ENCODE measurements around the gene C1orf105.

The C1orf105 gene

GRCh38 chr1:172452536-172453152 lies 32.2 kb downstream of the C1orf105 start:
- no peaks in the 10 kb centered on the region for H3K27me3 ChIP-seq (replicated peaks; ENCODE audit: control insufficient read depth, insufficient read depth, low read length)
- H3K36me3 ChIP-seq (ENCODE audit: control insufficient read depth, insufficient read depth, low read length) = no peaks in the 10 kb centered on the region
- DNase-seq (ENCODE audit: extremely low read depth, insufficient read length) = no peak
- TF ChIP-seq CTCF (IDR thresholded peaks at IDR 0.05; ENCODE audit: insufficient read depth, low read length, poor library complexity, severe bottlenecking) = no peak
- no peak overlapping the region for H3K4me3 ChIP-seq (replicated peaks; ENCODE audit: low read depth, low read length)

- Histone ChIP-seq H3K36me3 (ENCODE audit: control insufficient read depth, insufficient read depth, low read length) (no peaks in the 10 kb centered on the region), H3K4me3 (replicated peaks; ENCODE audit: low read depth, low read length) (no peak overlapping the region), H3K27me3 (replicated peaks; ENCODE audit: control insufficient read depth, insufficient read depth, low read length) (no peaks in the 10 kb centered on the region)
- no peak for DNase-seq (ENCODE audit: extremely low read depth, insufficient read length)
- TF ChIP-seq CTCF (IDR thresholded peaks at IDR 0.05; ENCODE audit: insufficient read depth, low read length, poor library complexity, severe bottlenecking) = no peak
These were observed 32.7 kb downstream of the C1orf105 start for GRCh38 chr1:172453153-172453545.

- Histone ChIP-seq H3K27me3 (replicated peaks; ENCODE audit: control insufficient read depth, insufficient read depth, low read length) (no peaks in the 10 kb centered on the region), H3K36me3 (ENCODE audit: control insufficient read depth, insufficient read depth, low read length) (no peaks in the 10 kb centered on the region), H3K4me3 (replicated peaks; ENCODE audit: low read depth, low read length) (no peak overlapping the region)
- no peak for DNase-seq (ENCODE audit: extremely low read depth, insufficient read length)
- TF ChIP-seq CTCF (IDR thresholded peaks at IDR 0.05; ENCODE audit: insufficient read depth, low read length, poor library complexity, severe bottlenecking) = no peak
These were observed 33.1 kb downstream of the C1orf105 start for GRCh38 chr1:172453607-172454006.

- Histone ChIP-seq H3K4me3 (replicated peaks; ENCODE audit: low read depth, low read length) (no peak overlapping the region), H3K36me3 (ENCODE audit: control insufficient read depth, insufficient read depth, low read length) (no peaks in the 10 kb centered on the region), H3K27me3 (replicated peaks; ENCODE audit: control insufficient read depth, insufficient read depth, low read length) (no peaks in the 10 kb centered on the region)
- TF ChIP-seq CTCF (IDR thresholded peaks at IDR 0.05; ENCODE audit: insufficient read depth, low read length, poor library complexity, severe bottlenecking) = no peak
- DNase-seq (ENCODE audit: extremely low read depth, insufficient read length) = no peak
These were observed 35.0 kb downstream of the C1orf105 start for GRCh38 chr1:172455451-172455850.

- DNase-seq (ENCODE audit: extremely low read depth, insufficient read length) = no peak
- no peak for TF ChIP-seq CTCF (IDR thresholded peaks at IDR 0.05; ENCODE audit: insufficient read depth, low read length, poor library complexity, severe bottlenecking)
- Histone ChIP-seq H3K4me3 (replicated peaks; ENCODE audit: low read depth, low read length) (no peak overlapping the region), H3K27me3 (replicated peaks; ENCODE audit: control insufficient read depth, insufficient read depth, low read length) (no peaks in the 10 kb centered on the region), H3K36me3 (ENCODE audit: control insufficient read depth, insufficient read depth, low read length) (no peaks in the 10 kb centered on the region)
These were observed 35.9 kb downstream of the C1orf105 start for GRCh38 chr1:172456344-172456769.
